Endodermal cell (in vitro differentiated cells): ENCODE measurements around the gene SRPX2. TPM values are rescaled to one million over a fixed set of nuclear protein-coding genes. Genes with fewer than 3 reads are reported as not detected.
A peak's percentile ranks its signal among the peaks of the same experiment; 100 is the strongest.

Source experiments
- DNase-seq: peaks from one replicate; pipeline ENCODE4 v3.0.0-alpha.2; 2017
- H3K27ac ChIP-seq: 2 replicates; pipeline ENCODE4 v1.5.1; 2013; ENCODE audit warnings: mild to moderate bottlenecking, low read depth, low read length, moderate library complexity
- H3K27me3 ChIP-seq: 2 replicates; pipeline ENCODE4 v1.6.1; 2013; ENCODE audit warnings: mild to moderate bottlenecking, low read length, moderate library complexity; ENCODE audit not compliant: insufficient read depth, control insufficient read depth, poor library complexity, severe bottlenecking
- H3K36me3 ChIP-seq: 2 replicates; pipeline ENCODE4 v1.7.0; 2013; ENCODE audit warnings: mild to moderate bottlenecking, low read length, moderate library complexity; ENCODE audit not compliant: control insufficient read depth, insufficient read depth
- H3K4me1 ChIP-seq: one replicate; pipeline ENCODE4 v1.7.0; 2013; ENCODE audit warnings: low read length; ENCODE audit not compliant: control insufficient read depth, insufficient read depth
- H3K4me3 ChIP-seq: 2 replicates; pipeline ENCODE4 v1.5.1; 2013; ENCODE audit warnings: mild to moderate bottlenecking, low read length, moderate library complexity
- H3K9ac ChIP-seq: 2 replicates; pipeline ENCODE4 v1.6.1; 2013; ENCODE audit warnings: mild to moderate bottlenecking, low read length, moderate library complexity; ENCODE audit not compliant: poor library complexity, severe bottlenecking; ENCODE audit errors: extremely low read depth
- H3K9me3 ChIP-seq: 2 replicates; pipeline ENCODE4 v1.6.1; 2013; ENCODE audit warnings: mild to moderate bottlenecking, low read length, moderate library complexity; ENCODE audit not compliant: control insufficient read depth
- H3K27ac Mint-ChIP-seq: 2 replicates; pipeline ENCODE4 v1.8.0; 2020; ENCODE audit warnings: mixed read lengths
- H3K27me3 Mint-ChIP-seq: 2 replicates; pipeline ENCODE4 v1.8.0; 2021; ENCODE audit warnings: mild to moderate bottlenecking, mixed read lengths; ENCODE audit not compliant: insufficient read depth
- H3K36me3 Mint-ChIP-seq: 2 replicates; pipeline ENCODE4 v1.8.0; 2020; ENCODE audit warnings: low read depth, mixed read lengths
- H3K4me1 Mint-ChIP-seq: 2 replicates; pipeline ENCODE4 v1.8.0; 2020; ENCODE audit warnings: mixed read lengths
- H3K4me3 Mint-ChIP-seq: 2 replicates; pipeline ENCODE4 v1.8.0; 2020; ENCODE audit warnings: mild to moderate bottlenecking, moderate library complexity, mixed read lengths
- H3K9me3 Mint-ChIP-seq: 2 replicates; pipeline ENCODE4 v1.8.0; 2020; ENCODE audit warnings: mild to moderate bottlenecking, mixed read lengths
- CTCF ChIP-seq: fragments of 200-600 bp; sonication (generic); conservative IDR thresholded peaks from 2 replicates; pipeline ENCODE4 v1.5.0; 2021; ENCODE audit warnings: antibody characterized with exemption, mild to moderate bottlenecking
- WGBS, 2 experiments: methylation state at CpG; one replicate each; pipeline versions ENCODE4 v1.1.5 to v1.1.7; 2013; ENCODE audit warnings: missing lambda C conversion rate in 2 of 2, mixed read lengths in 1 of 2; ENCODE audit not compliant: insufficient coverage in 1 of 2, insufficient read length in 1 of 2; 5-methylcytosine and 5-hydroxymethylcytosine counted together
- total RNA-seq, 2 donors: library from RNA; stranded (reverse); fragmentation: NEBNext Ultra II Directional in 1 of 2; extraction: Animal tissue kit (Norgen Biotek cat#: 25700) in 1 of 2; gene quantifications; 2 replicates in 1 of 2; 3 replicates in 1 of 2; pipeline ENCODE4 v1.2.1, GENCODE V29; 2021

The SRPX2 gene
- total RNA-seq, 2 donors from 2014 or later, result 0.44 TPM; not detected in 1

- Histone ChIP-seq H3K27ac (no peak overlapping the region), H3K4me1 (no peaks in the 10 kb centered on the region), H3K9me3 (no peaks in the 10 kb centered on the region), H3K4me3 (no peak overlapping the region), H3K9ac (no peak overlapping the region), H3K27me3 (no peaks in the 10 kb centered on the region), H3K36me3 (no peaks in the 10 kb centered on the region)
- Mint-ChIP-seq H3K27ac (no peak overlapping the region), H3K27me3 (no peaks in the 10 kb centered on the region), H3K4me1 (peaks cover 8% of the 10 kb centered on the region), H3K36me3 (no peaks in the 10 kb centered on the region), H3K9me3 (peaks cover 15% of the 10 kb centered on the region), H3K4me3 (no peak overlapping the region)
- peak; percentile 96 for TF ChIP-seq CTCF
- peak; percentile 88 for DNase-seq
- 4% methylated on average over 4 of the region's 5 CpGs; no CpG with 5 or more reads in 1 of the 2 experiments for WGBS, 2 experiments
Measured at GRCh38 chrX:100685284-100685996, 41.4 kb downstream of the SRPX2 start.

GRCh38 chrX:100685997-100686305 is 42.0 kb downstream of the SRPX2 start:
- H3K4me1 ChIP-seq, result no peaks in the 10 kb centered on the region
- no peaks in the 10 kb centered on the region for H3K36me3 ChIP-seq
- Mint-ChIP-seq H3K4me3 (no peak overlapping the region), H3K4me1 (peaks cover 8% of the 10 kb centered on the region), H3K9me3 (peaks cover 12% of the 10 kb centered on the region), H3K27ac (no peak overlapping the region), H3K36me3 (no peaks in the 10 kb centered on the region), H3K27me3 (no peaks in the 10 kb centered on the region)
- H3K27me3 ChIP-seq, result no peaks in the 10 kb centered on the region
- 11% methylated on average over 1 of the region's 1 CpG; no CpG with 5 or more reads in 1 of the 2 experiments for WGBS, 2 experiments
- no peaks in the 10 kb centered on the region for H3K9me3 ChIP-seq
- H3K27ac ChIP-seq, result no peak overlapping the region
- H3K9ac ChIP-seq, result no peak overlapping the region
- peak; percentile 0 for TF ChIP-seq CTCF
- H3K4me3 ChIP-seq, result no peak overlapping the region
- DNase-seq, result no peak

GRCh38 chrX:100687128-100687527 is 43.1 kb downstream of the SRPX2 start:
- Mint-ChIP-seq H3K27me3 (no peaks in the 10 kb centered on the region), H3K4me1 (peaks cover 8% of the 10 kb centered on the region), H3K27ac (no peak overlapping the region), H3K36me3 (no peaks in the 10 kb centered on the region), H3K4me3 (no peak overlapping the region), H3K9me3 (peaks cover 16% of the 10 kb centered on the region)
- no peaks in the 10 kb centered on the region for H3K9me3 ChIP-seq
- no peak overlapping the region for H3K4me3 ChIP-seq
- no peak overlapping the region for H3K9ac ChIP-seq
- no peaks in the 10 kb centered on the region for H3K36me3 ChIP-seq
- no peaks in the 10 kb centered on the region for H3K27me3 ChIP-seq
- 92% methylated on average over 6 of the region's 6 CpGs; no CpG with 5 or more reads in 1 of the 2 experiments for WGBS, 2 experiments
- no peaks in the 10 kb centered on the region for H3K4me1 ChIP-seq
- DNase-seq, result no peak
- TF ChIP-seq CTCF, result no peak
- H3K27ac ChIP-seq, result no peak overlapping the region
